ENCODE results near the gene PCDHGA8. TPM values are rescaled to one million over a fixed set of nuclear protein-coding genes. Genes with fewer than 3 reads are reported as not detected.

PCDHGA8 gene
- total and polyA plus RNA-seq, 2 of the 13 experiments (the other 11 are each of a cell fraction or from before 2014, with no cell fraction given) = 0.05 to 0.29 TPM

GRCh38 chr5:141388661-141389060 lies 3.8 kb upstream of the PCDHGA8 start:
- in situ Hi-C loops (cut with HindIII; ENCODE audit: extremely low pct_ligation_motif_present, low pct_unique_long_range_greater_than_20kb) = no loop called here
- no peak overlapping the region for H3K27ac ChIP-seq (ENCODE audit: extremely low read length, insufficient read depth, low read length)
- 65% methylated on average over 10 of the region's 10 CpGs for WGBS (ENCODE audit: low lambda C conversion rate)
- ChIA-PET POLR2A (no interaction called here), CTCF (ENCODE audit: low intra/inter-chr PET ratio, low total read pairs) (no interaction called here)
- TF ChIP-seq ZNF543 (CRISPR knock-in tag; IDR thresholded peaks at IDR 0.05) = no peak
- TF ChIP-seq CEBPG (CRISPR knock-in tag; IDR thresholded peaks at IDR 0.05) = peak; percentile 50; the same call in 1 of the 2 replicates
- TF ChIP-seq CEBPB (IDR thresholded peaks at IDR 0.05; ENCODE audit: borderline replicate concordance, low read depth, low read length) = peak; percentile 92
- BruUV-seq (replicated peaks) = no TSS peak
- H4K20me1 ChIP-seq (ENCODE audit: insufficient read depth, low read length) = no peaks in the 10 kb centered on the region
- no peaks in the 10 kb centered on the region for H3K79me2 ChIP-seq (ENCODE audit: insufficient read depth, low read length)
- peak overlapping the region; percentile 51; the same call in 1 of the 2 replicates for H3K4me2 ChIP-seq (ENCODE audit: low read depth, low read length)
- no peak overlapping the region for H3K4me3 ChIP-seq (replicated peaks in 1 of 3; ENCODE audit: insufficient read depth in 1 of 3, low read depth in 2 of 3, low read length in 3 of 3)
- peaks cover 5% of the 10 kb centered on the region; the same call in 1 of the 2 replicates for H3K4me1 ChIP-seq (ENCODE audit: insufficient read depth, low read length)
- no peak for DNase-seq (ENCODE audit: low spot score)
- intact Hi-C loops (cut with micrococcal nuclease; ENCODE audit: unreplicated experiment) = no loop called here
- peaks cover 27% of the 10 kb centered on the region for H3K9me3 ChIP-seq (ENCODE audit: low read length)
- no peaks in the 10 kb centered on the region for H3K27me3 ChIP-seq (ENCODE audit: control insufficient read depth in 1 of 2, insufficient read depth in 2 of 2, low read length in 2 of 2)
- no peaks in the 10 kb centered on the region for H3K36me3 ChIP-seq (replicated peaks in 1 of 2; ENCODE audit: control insufficient read depth in 1 of 2, insufficient read depth in 2 of 2, low read length in 2 of 2)
- no peak for ATAC-seq
- no peak for FAIRE-seq
- H3K9ac ChIP-seq (ENCODE audit: insufficient read depth, low read depth, low read length) = no peak overlapping the region
- no peak overlapping the region for H2AFZ ChIP-seq (ENCODE audit: low read length)

DNA sequence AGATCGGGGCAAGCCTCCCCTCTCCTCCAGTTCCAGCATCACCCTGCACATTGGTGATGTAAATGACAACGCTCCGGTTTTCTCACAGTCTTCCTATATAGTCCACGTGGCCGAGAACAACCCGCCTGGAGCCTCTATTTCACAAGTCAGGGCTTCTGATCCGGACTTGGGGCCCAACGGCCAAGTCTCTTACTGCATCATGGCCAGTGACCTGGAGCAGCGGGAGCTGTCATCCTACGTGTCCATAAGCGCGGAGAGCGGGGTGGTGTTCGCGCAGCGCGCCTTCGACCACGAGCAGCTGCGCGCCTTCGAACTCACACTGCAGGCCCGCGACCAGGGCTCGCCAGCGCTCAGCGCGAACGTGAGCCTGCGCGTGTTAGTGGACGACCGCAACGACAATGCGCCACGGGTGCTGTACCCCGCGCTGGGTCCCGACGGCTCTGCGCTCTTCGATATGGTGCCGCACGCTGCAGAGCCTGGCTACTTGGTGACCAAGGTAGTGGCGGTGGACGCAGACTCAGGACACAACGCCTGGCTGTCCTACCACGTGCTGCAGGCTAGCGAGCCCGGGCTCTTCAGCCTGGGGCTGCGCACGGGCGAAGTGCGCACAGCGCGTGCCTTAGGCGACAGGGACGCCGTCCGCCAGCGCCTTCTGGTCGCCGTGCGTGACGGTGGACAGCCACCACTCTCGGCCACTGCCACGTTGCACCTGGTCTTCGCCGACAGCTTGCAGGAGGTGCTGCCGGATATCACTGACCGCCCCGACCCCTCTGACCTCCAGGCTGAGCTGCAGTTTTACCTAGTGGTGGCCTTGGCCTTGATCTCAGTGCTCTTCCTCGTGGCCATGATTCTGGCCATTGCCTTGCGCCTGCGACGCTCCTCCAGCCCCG lies 3.0 kb upstream of the PCDHGA8 start:
- no peak for ATAC-seq
- Histone ChIP-seq H3K9ac (ENCODE audit: insufficient read depth, low read depth, low read length) (no peak overlapping the region), H3K4me3 (replicated peaks in 1 of 3; ENCODE audit: insufficient read depth in 1 of 3, low read depth in 2 of 3, low read length in 3 of 3) (no peak overlapping the region), H3K9me3 (ENCODE audit: low read length) (peaks cover 33% of the 10 kb centered on the region), H3K27ac (ENCODE audit: extremely low read length, insufficient read depth, low read length) (no peak overlapping the region), H3K36me3 (replicated peaks in 1 of 2; ENCODE audit: control insufficient read depth in 1 of 2, insufficient read depth in 2 of 2, low read length in 2 of 2) (no peaks in the 10 kb centered on the region), H3K79me2 (ENCODE audit: insufficient read depth, low read length) (no peaks in the 10 kb centered on the region), H3K4me2 (ENCODE audit: low read depth, low read length) (no peak overlapping the region), H3K27me3 (ENCODE audit: control insufficient read depth in 1 of 2, insufficient read depth in 2 of 2, low read length in 2 of 2) (no peaks in the 10 kb centered on the region), H3K4me1 (ENCODE audit: insufficient read depth, low read length) (peaks cover 5% of the 10 kb centered on the region; the same call in 1 of the 2 replicates), H2AFZ (ENCODE audit: low read length) (no peak overlapping the region), H4K20me1 (ENCODE audit: insufficient read depth, low read length) (no peaks in the 10 kb centered on the region)
- WGBS (ENCODE audit: low lambda C conversion rate) = 92% methylated on average over 53 of the region's 77 CpGs
- ChIA-PET POLR2A (no interaction called here), CTCF (ENCODE audit: low intra/inter-chr PET ratio, low total read pairs) (no interaction called here)
- intact Hi-C loops (cut with micrococcal nuclease; ENCODE audit: unreplicated experiment) = no loop called here
- FAIRE-seq = no peak
- no TSS peak for BruUV-seq (replicated peaks)
- no peak for DNase-seq (ENCODE audit: low spot score)
- in situ Hi-C loops (cut with HindIII; ENCODE audit: extremely low pct_ligation_motif_present, low pct_unique_long_range_greater_than_20kb) = no loop called here
- TF ChIP-seq, protein P1, sequence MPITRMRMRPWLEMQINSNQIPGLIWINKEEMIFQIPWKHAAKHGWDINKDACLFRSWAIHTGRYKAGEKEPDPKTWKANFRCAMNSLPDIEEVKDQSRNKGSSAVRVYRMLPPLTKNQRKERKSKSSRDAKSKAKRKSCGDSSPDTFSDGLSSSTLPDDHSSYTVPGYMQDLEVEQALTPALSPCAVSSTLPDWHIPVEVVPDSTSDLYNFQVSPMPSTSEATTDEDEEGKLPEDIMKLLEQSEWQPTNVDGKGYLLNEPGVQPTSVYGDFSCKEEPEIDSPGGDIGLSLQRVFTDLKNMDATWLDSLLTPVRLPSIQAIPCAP (CRISPR knock-in tag; IDR thresholded peaks at IDR 0.05; ENCODE audit: low read depth) = no peak
- no peak for TF ChIP-seq TOPORS (CRISPR knock-in tag; IDR thresholded peaks at IDR 0.05)
- no peak for TF ChIP-seq ZNF367 (CRISPR knock-in tag; IDR thresholded peaks at IDR 0.05; ENCODE audit: borderline replicate concordance)
- no peak for TF ChIP-seq CREB1 (IDR thresholded peaks at IDR 0.05)
- no peak for TF ChIP-seq CREB1 (CRISPR knock-in tag; IDR thresholded peaks at IDR 0.05)
- no peak for TF ChIP-seq ZKSCAN5 (CRISPR knock-in tag; IDR thresholded peaks at IDR 0.05)
- TF ChIP-seq BCL3 (CRISPR knock-in tag; IDR thresholded peaks at IDR 0.05) = no peak
- TF ChIP-seq, protein P2, sequence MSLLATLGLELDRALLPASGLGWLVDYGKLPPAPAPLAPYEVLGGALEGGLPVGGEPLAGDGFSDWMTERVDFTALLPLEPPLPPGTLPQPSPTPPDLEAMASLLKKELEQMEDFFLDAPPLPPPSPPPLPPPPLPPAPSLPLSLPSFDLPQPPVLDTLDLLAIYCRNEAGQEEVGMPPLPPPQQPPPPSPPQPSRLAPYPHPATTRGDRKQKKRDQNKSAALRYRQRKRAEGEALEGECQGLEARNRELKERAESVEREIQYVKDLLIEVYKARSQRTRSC (CRISPR knock-in tag; IDR thresholded peaks at IDR 0.05; ENCODE audit: low read depth) = no peak
- TF ChIP-seq KLF9 (CRISPR knock-in tag; IDR thresholded peaks at IDR 0.05; ENCODE audit: low read depth) = no peak
- TF ChIP-seq ZNF264 (CRISPR knock-in tag; IDR thresholded peaks at IDR 0.05) = no peak
- no peak for TF ChIP-seq MAFF (IDR thresholded peaks at IDR 0.05; ENCODE audit: low read depth, low read length)
- no peak for TF ChIP-seq ZNF44 (CRISPR knock-in tag; IDR thresholded peaks at IDR 0.05)
- no peak for TF ChIP-seq RFX1 (IDR thresholded peaks at IDR 0.05)

All from HepG2 (cell line).